ENCODE measurements around the gene UPF1.

- TF ChIP-seq CHD2 (IDR thresholded peaks at IDR 0.05; ENCODE audit: low read length, partially characterized antibody): no peak
- TF ChIP-seq EP300 (IDR thresholded peaks at IDR 0.05; ENCODE audit: borderline replicate concordance in 1 of 2, low read depth in 1 of 2, low read length in 1 of 2): no peak
- no peak for TF ChIP-seq RFX5 (IDR thresholded peaks at IDR 0.05; ENCODE audit: low read length)
- TF ChIP-seq POLR2AphosphoS5 (IDR thresholded peaks at IDR 0.05; ENCODE audit: low read depth, low read length): no peak
- TF ChIP-seq CTCF (IDR thresholded peaks at IDR 0.05): no peak
- no peak for TF ChIP-seq FOSL2 (IDR thresholded peaks at IDR 0.05; ENCODE audit: borderline replicate concordance, low read depth)
- TF ChIP-seq REST (IDR thresholded peaks at IDR 0.05; ENCODE audit: low read depth, low read length): no peak
- no peak for TF ChIP-seq FOXM1 (IDR thresholded peaks at IDR 0.05; ENCODE audit: low read depth)
- TF ChIP-seq YY1 (IDR thresholded peaks at IDR 0.05; ENCODE audit: low read depth): no peak
- TF ChIP-seq EZH2phosphoT487 (IDR thresholded peaks at IDR 0.05; ENCODE audit: borderline replicate concordance, low read depth): no peak
Measured at GRCh38 chr19:18883526-18884304, 52.0 kb downstream of the UPF1 start.

Data from SK-N-SH (cell line).